ENCODE data around the gene SETBP1. TPM values are rescaled to one million over a fixed set of nuclear protein-coding genes. Genes with fewer than 3 reads are reported as not detected.

The SETBP1 gene
- polyA plus RNA-seq, 1 donor = 35.3 TPM

- no peak for DNase-seq
Observed at GRCh38 chr18:44973282-44973681, 292.6 kb downstream of the SETBP1 start.

- no peak for DNase-seq
Observed at GRCh38 chr18:44974174-44974573, 293.5 kb downstream of the SETBP1 start.

- DNase-seq = no peak
Observed at GRCh38 chr18:44977856-44978255, 297.2 kb downstream of the SETBP1 start.

- no peak for DNase-seq
Observed at GRCh38 chr18:44979748-44980147, 299.1 kb downstream of the SETBP1 start.

- no peak for DNase-seq
Observed at GRCh38 chr18:44981121-44981520, 300.4 kb downstream of the SETBP1 start.

- no peak for DNase-seq
Observed at GRCh38 chr18:44986933-44987332, 306.2 kb downstream of the SETBP1 start.

GRCh38 chr18:44987371-44987770, 306.7 kb downstream of the SETBP1 start:
- no peak for DNase-seq

- no peak for DNase-seq
Observed at GRCh38 chr18:44988821-44989587, 308.3 kb downstream of the SETBP1 start.

GRCh38 chr18:44996261-44996660, 315.6 kb downstream of the SETBP1 start:
- DNase-seq = no peak

GRCh38 chr18:44997174-44997573, 316.5 kb downstream of the SETBP1 start:
- DNase-seq = no peak

- DNase-seq = no peak
Observed at GRCh38 chr18:44998360-44998759, 317.7 kb downstream of the SETBP1 start.

GRCh38 chr18:45004546-45005080, 323.9 kb downstream of the SETBP1 start:
- DNase-seq = no peak

- DNase-seq = no peak
Observed at GRCh38 chr18:45006934-45007333, 326.2 kb downstream of the SETBP1 start.

GRCh38 chr18:45007531-45007930, 326.8 kb downstream of the SETBP1 start:
- no peak for DNase-seq

GRCh38 chr18:45008694-45009413, 328.2 kb downstream of the SETBP1 start:
- DNase-seq = no peak

- no peak for DNase-seq
Observed at GRCh38 chr18:45009756-45010155, 329.1 kb downstream of the SETBP1 start.

- DNase-seq = no peak
Observed at GRCh38 chr18:45012286-45012685, 331.6 kb downstream of the SETBP1 start.

GRCh38 chr18:45014047-45014501, 333.4 kb downstream of the SETBP1 start:
- peak; percentile 46 for DNase-seq

- DNase-seq = no peak
Observed at GRCh38 chr18:45015788-45016128, 335.1 kb downstream of the SETBP1 start.

- no peak for DNase-seq
Observed at GRCh38 chr18:45019469-45019868, 338.8 kb downstream of the SETBP1 start.

GRCh38 chr18:45023519-45023918, 342.8 kb downstream of the SETBP1 start:
- DNase-seq = no peak

GRCh38 chr18:45024357-45025088, 343.8 kb downstream of the SETBP1 start:
- no peak for DNase-seq

GRCh38 chr18:45025089-45025450, 344.4 kb downstream of the SETBP1 start:
- DNase-seq = no peak

Data from left kidney (tissue), 2 donors.